Measurements from ENCODE around the gene PLXNA1. TPM values are rescaled to one million over a fixed set of nuclear protein-coding genes. Genes with fewer than 3 reads are reported as not detected.
A peak's percentile ranks its signal among the peaks of the same experiment; 100 is the strongest.

The PLXNA1 gene
- total RNA-seq, 6 experiments from 2014 or later = 40.8 to 56.1 (median 45.4) TPM

DNA sequence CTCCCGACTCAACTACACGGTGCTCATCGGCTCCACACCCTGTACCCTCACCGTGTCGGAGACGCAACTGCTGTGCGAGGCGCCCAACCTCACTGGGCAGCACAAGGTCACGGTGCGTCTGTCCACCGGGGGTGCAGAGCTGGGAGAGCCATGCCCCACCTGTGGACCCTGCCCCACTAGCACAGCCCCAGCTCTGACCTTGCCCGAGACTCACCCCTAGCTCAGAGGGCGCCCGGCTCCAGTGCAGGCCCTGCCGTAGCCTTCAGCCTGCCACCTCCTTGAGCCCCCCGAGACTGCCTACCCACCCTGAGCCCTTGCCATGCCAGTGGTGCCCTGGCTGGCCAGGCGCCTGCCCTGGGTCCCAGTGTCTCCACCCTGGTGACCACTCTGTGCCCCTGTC lies 34.9 kb downstream of the PLXNA1 start:
- TF ChIP-seq, protein P1, sequence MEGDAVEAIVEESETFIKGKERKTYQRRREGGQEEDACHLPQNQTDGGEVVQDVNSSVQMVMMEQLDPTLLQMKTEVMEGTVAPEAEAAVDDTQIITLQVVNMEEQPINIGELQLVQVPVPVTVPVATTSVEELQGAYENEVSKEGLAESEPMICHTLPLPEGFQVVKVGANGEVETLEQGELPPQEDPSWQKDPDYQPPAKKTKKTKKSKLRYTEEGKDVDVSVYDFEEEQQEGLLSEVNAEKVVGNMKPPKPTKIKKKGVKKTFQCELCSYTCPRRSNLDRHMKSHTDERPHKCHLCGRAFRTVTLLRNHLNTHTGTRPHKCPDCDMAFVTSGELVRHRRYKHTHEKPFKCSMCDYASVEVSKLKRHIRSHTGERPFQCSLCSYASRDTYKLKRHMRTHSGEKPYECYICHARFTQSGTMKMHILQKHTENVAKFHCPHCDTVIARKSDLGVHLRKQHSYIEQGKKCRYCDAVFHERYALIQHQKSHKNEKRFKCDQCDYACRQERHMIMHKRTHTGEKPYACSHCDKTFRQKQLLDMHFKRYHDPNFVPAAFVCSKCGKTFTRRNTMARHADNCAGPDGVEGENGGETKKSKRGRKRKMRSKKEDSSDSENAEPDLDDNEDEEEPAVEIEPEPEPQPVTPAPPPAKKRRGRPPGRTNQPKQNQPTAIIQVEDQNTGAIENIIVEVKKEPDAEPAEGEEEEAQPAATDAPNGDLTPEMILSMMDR (IDR thresholded peaks at IDR 0.05) = no peak
- Mint-ChIP-seq H3K4me1 (ENCODE audit: low read depth) (peaks cover 16% of the 10 kb centered on the region), H3K9me3 (no peaks in the 10 kb centered on the region), H3K27me3 (ENCODE audit: insufficient read depth) (peaks cover 5% of the 10 kb centered on the region; the same call in 1 of the 2 replicates), H3K4me3 (no peak overlapping the region), H3K27ac (no peak overlapping the region), H3K36me3 (ENCODE audit: low read depth) (peaks cover 10% of the 10 kb centered on the region; the same call in 1 of the 2 replicates)
- DNase-seq = no peak

DNA sequence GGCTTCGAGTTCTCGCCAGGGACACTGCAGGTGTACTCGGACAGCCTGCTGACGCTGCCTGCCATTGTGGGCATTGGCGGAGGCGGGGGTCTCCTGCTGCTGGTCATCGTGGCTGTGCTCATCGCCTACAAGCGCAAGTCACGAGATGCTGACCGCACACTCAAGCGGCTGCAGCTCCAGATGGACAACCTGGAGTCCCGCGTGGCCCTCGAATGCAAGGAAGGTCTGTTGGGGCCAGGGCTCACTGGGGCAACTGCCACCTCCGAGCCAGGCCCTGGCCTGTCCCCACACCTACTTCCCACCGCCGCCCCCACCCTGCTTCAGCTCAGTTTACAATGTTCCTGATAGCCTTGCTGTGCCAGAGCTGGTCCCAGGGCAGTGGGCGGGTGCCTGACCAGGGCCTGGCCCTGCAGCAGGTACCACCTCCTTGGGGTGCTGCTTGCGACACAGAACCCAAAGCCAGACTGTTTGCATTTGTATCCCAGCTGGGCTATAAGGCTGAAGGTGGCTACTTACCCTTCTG lies 35.5 kb downstream of the PLXNA1 start:
- TF ChIP-seq, protein P1 (IDR thresholded peaks at IDR 0.05) = no peak
- peaks cover 10% of the 10 kb centered on the region; the same call in 1 of the 2 replicates for H3K36me3 Mint-ChIP-seq (ENCODE audit: low read depth)
- peaks cover 5% of the 10 kb centered on the region; the same call in 1 of the 2 replicates for H3K27me3 Mint-ChIP-seq (ENCODE audit: insufficient read depth)
- H3K27ac Mint-ChIP-seq = no peak overlapping the region; the same call in 1 of the 2 replicates
- peaks cover 16% of the 10 kb centered on the region for H3K4me1 Mint-ChIP-seq (ENCODE audit: low read depth)
- no peaks in the 10 kb centered on the region for H3K9me3 Mint-ChIP-seq
- H3K4me3 Mint-ChIP-seq = no peak overlapping the region
- DNase-seq = no peak

DNA sequence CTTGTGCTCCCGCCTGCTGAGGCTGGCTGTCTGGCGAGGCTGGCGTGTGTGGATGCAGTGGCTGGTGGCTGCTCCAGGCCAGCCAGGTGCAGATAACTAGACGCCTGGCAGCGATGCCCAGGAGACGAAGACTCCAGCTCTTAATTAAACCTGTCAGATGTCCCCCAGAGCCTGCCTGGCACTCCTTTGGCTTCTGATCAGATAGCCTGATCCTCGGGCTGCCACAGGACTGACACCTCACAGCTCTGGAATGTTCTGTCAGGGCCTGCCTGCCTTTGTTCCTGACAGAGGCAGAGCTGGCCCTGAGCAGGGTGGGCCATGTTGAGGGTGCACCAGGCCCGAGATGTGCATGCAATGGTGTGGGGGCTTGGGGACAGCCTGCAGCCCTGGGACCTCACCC lies 36.5 kb downstream of the PLXNA1 start:
- Mint-ChIP-seq H3K27ac (peak overlapping the region; percentile 44; the same call in 1 of the 2 replicates), H3K36me3 (ENCODE audit: low read depth) (peaks cover 10% of the 10 kb centered on the region; the same call in 1 of the 2 replicates), H3K4me1 (ENCODE audit: low read depth) (peaks cover 16% of the 10 kb centered on the region), H3K9me3 (no peaks in the 10 kb centered on the region), H3K27me3 (ENCODE audit: insufficient read depth) (peaks cover 5% of the 10 kb centered on the region; the same call in 1 of the 2 replicates), H3K4me3 (no peak overlapping the region)
- TF ChIP-seq, protein P1 (IDR thresholded peaks at IDR 0.05) = no peak
- peak; percentile 63 for DNase-seq

DNA sequence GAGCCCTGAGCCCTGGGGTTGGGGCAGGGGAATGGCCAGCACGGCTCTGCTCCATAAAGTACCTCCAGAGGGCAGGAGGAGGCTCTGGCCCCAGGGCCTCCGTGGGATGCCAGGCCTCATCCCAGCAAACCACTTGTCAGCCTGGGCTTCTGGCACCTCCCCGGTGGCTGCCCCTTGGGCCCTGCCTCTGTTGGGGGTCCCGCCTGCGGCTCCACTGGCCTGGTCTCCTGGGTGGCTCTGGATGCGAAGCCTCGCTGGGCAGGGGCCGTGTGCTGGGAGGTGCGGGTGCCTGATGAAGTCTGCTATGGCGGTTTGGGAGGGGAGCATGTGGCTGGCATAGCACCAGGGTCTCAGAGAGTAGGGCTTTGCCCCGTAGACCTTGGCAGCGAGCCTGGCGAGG lies 37.6 kb downstream of the PLXNA1 start:
- Mint-ChIP-seq H3K4me1 (ENCODE audit: low read depth) (peaks cover 16% of the 10 kb centered on the region), H3K36me3 (ENCODE audit: low read depth) (peaks cover 10% of the 10 kb centered on the region; the same call in 1 of the 2 replicates), H3K27me3 (ENCODE audit: insufficient read depth) (peaks cover 5% of the 10 kb centered on the region; the same call in 1 of the 2 replicates), H3K27ac (no peak overlapping the region), H3K4me3 (no peak overlapping the region), H3K9me3 (no peaks in the 10 kb centered on the region)
- TF ChIP-seq, protein P1 (IDR thresholded peaks at IDR 0.05) = no peak
- no peak for DNase-seq

DNA sequence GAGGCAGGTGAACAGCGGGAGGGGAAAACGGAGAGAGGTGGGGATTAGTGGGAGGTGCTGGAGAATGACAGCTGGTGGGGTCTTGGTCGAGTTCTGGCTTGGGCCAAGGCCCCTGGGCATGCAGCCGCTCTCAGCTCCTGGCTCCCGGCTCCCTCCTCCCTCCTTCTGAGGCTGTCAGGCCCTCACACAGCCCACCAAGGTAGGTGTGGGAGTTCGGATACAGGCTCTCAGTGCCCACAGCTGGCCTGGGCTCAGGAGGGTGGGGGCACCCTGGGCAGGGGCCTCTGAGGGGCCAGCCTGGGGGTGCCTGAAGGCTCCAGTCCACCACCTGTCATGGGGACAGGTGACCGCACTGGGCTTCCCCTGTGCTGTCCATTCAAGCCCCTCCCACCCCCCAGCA lies 39.9 kb downstream of the PLXNA1 start:
- peaks cover 1% of the 10 kb centered on the region; the same call in 1 of the 2 replicates for H3K27me3 Mint-ChIP-seq (ENCODE audit: insufficient read depth)
- peaks cover 5% of the 10 kb centered on the region; the same call in 1 of the 2 replicates for H3K36me3 Mint-ChIP-seq (ENCODE audit: low read depth)
- H3K9me3 Mint-ChIP-seq = no peaks in the 10 kb centered on the region
- TF ChIP-seq, protein P1 (IDR thresholded peaks at IDR 0.05) = no peak
- peaks cover 16% of the 10 kb centered on the region for H3K4me1 Mint-ChIP-seq (ENCODE audit: low read depth)
- no peak for DNase-seq
- no peak overlapping the region for H3K27ac Mint-ChIP-seq
- H3K4me3 Mint-ChIP-seq = no peak overlapping the region

All from HFFc6 (cell line).